Breast epithelium (tissue), 4 donors: Measurements from ENCODE around the gene GNB1L. TPM values are rescaled to one million over a fixed set of nuclear protein-coding genes. Genes with fewer than 3 reads are reported as not detected.

Source experiments
- DNase-seq, 2 donors: peaks; one replicate each; pipeline ENCODE4 v3.0.0-alpha.2; 2019; ENCODE audit warnings: low spot score in 2 of 2
- H3K27ac ChIP-seq, 2 donors: fragments of 200-600 bp; sonication (generic) in 1 of 2; one replicate each; pipeline ENCODE4 v1.5.1; 2016 to 2019; ENCODE audit warnings: mild to moderate bottlenecking in 1 of 2
- H3K27me3 ChIP-seq, 2 donors: fragments of 200-600 bp; sonication (generic) in 1 of 2; one replicate each; pipeline versions ENCODE4 v1.5.1 to v1.6.0; 2017 to 2019; ENCODE audit warnings: control low read depth in 1 of 2, mild to moderate bottlenecking in 1 of 2
- H3K36me3 ChIP-seq: fragments of 200-600 bp; one replicate; pipeline ENCODE4 v1.5.1; 2019
- H3K4me1 ChIP-seq, 2 donors: fragments of 200-600 bp; sonication (generic); one replicate each; pipeline ENCODE4 v1.5.1; 2016 to 2019; ENCODE audit warnings: control low read depth in 1 of 2
- H3K4me3 ChIP-seq, 3 donors: fragments of 200-600 bp; sonication (generic); 1 replicate in 2 of 3; 2 replicates in 1 of 3; pipeline ENCODE4 v1.5.1; 2016 to 2019; ENCODE audit warnings: mild to moderate bottlenecking in 3 of 3, moderate library complexity in 2 of 3
- H3K9me3 ChIP-seq, 2 donors: fragments of 200-600 bp; sonication (generic) in 1 of 2; one replicate each; pipeline ENCODE4 v1.5.1; 2016 to 2019; ENCODE audit warnings: control low read depth in 1 of 2
- POLR2A ChIP-seq: fragments of 450-650 bp; IDR thresholded peaks from one replicate; pipeline ENCODE4 v1.6.1; 2016; ENCODE audit warnings: antibody characterized with exemption, mild to moderate bottlenecking, moderate library complexity
- POLR2AphosphoS5 ChIP-seq, 3 donors: sonication (generic); formaldehyde crosslinking; IDR thresholded peaks; one replicate each; pipeline ENCODE4 v1.6.1; 2017; ENCODE audit warnings: antibody characterized with exemption in 3 of 3
- intact Hi-C: fragments of 100-400 bp; cut with DNase I; formaldehyde crosslinking; loops from one replicate; pipeline ENCODE4 v1.15.1; 2023; ENCODE audit warnings: low total_unique reads
- total RNA-seq, 3 donors: library from RNA; depleted of rRNA; stranded (reverse); fragments of >200 nt; gene quantifications; one replicate each; pipeline ENCODE4 v1.1.0, GENCODE V29; 2016
- TF ChIP-seq, protein P1 (sequence below), 3 donors: fragments of 450-650 bp; IDR thresholded peaks; one replicate each; pipeline ENCODE4 v1.5.1; 2016 to 2017; ENCODE audit warnings: antibody characterized with exemption in 3 of 3, mild to moderate bottlenecking in 3 of 3, moderate library complexity in 3 of 3

The GNB1L gene
- total RNA-seq, 3 donors from 2014 or later = 5.6 to 8.2 (median 6.3) TPM

DNA sequence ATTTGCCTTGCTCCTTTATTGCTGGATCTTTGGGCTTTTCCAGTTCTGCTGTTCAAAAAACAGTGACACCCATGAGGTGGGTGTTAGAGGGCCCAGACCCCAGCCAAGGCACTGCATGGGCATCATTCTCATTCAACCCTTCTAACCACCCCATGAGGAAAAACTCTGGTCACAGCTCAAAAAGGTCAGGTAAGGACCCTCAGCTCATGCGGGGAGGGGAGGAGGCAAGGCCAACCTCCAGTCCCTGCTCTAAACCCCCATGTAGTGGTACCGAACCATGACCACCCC, 7.4 kb downstream of the GNB1L start:
- TF ChIP-seq, protein P1, sequence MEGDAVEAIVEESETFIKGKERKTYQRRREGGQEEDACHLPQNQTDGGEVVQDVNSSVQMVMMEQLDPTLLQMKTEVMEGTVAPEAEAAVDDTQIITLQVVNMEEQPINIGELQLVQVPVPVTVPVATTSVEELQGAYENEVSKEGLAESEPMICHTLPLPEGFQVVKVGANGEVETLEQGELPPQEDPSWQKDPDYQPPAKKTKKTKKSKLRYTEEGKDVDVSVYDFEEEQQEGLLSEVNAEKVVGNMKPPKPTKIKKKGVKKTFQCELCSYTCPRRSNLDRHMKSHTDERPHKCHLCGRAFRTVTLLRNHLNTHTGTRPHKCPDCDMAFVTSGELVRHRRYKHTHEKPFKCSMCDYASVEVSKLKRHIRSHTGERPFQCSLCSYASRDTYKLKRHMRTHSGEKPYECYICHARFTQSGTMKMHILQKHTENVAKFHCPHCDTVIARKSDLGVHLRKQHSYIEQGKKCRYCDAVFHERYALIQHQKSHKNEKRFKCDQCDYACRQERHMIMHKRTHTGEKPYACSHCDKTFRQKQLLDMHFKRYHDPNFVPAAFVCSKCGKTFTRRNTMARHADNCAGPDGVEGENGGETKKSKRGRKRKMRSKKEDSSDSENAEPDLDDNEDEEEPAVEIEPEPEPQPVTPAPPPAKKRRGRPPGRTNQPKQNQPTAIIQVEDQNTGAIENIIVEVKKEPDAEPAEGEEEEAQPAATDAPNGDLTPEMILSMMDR (IDR thresholded peaks at IDR 0.05) = no peak
- TF ChIP-seq POLR2AphosphoS5 (IDR thresholded peaks at IDR 0.05) (no peak), POLR2A (no peak)
- intact Hi-C loops = no loop called here
- Histone ChIP-seq H3K36me3 (no peaks in the 10 kb centered on the region), H3K27ac (no peak overlapping the region), H3K9me3 (peaks cover 0 to 5% of the 10 kb centered on the region in 2 donors), H3K4me1 (peaks cover 26 to 52% of the 10 kb centered on the region in 2 donors), H3K27me3 (no peaks in the 10 kb centered on the region), H3K4me3 (no peak overlapping the region)
- no peak for DNase-seq

DNA sequence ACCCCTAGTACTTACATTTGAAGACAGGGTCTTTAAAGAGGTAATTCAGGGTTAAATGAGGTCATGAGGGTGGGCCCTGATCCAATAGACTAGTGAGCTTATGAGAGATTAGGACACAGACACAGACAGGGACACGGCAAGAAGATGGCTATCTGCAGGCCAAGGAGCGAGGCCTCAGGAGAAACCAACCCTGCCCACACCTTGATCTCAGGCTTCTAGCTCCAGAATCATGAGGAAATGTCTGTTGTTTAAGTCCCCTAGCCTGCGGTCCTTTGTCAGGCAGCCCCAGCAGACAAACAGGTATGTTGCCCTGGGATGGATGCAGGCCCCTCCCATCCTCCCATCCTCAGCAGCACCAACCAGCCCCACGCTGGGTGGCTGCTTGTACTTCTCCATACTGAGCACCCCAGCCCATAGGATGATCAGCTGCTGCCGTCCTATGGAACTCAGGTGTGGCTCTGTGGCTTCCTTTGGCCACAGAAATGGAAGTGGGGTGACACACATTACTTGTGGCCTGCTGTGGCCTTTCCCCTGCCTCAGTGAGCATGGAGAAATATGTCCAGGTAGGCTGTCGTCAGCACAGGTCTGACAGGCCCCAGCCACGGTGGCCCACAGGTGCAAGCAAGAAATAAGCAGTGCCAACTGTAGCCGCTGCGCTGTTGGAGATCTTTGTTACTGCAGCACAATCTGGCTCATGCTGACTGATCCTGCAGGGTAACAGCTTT, 7.9 kb downstream of the GNB1L start:
- Histone ChIP-seq H3K27ac (peak overlapping the region in 1 of 2 donors; percentile 58), H3K9me3 (peaks cover 0 to 5% of the 10 kb centered on the region in 2 donors), H3K4me1 (peaks cover 27 to 48% of the 10 kb centered on the region in 2 donors), H3K27me3 (no peaks in the 10 kb centered on the region), H3K4me3 (no peak overlapping the region), H3K36me3 (no peaks in the 10 kb centered on the region)
- TF ChIP-seq POLR2AphosphoS5 (IDR thresholded peaks at IDR 0.05) = no peak
- no peak for TF ChIP-seq POLR2A
- TF ChIP-seq, protein P1 (IDR thresholded peaks at IDR 0.05) = no peak
- intact Hi-C loops = no loop called here
- no peak for DNase-seq

DNA sequence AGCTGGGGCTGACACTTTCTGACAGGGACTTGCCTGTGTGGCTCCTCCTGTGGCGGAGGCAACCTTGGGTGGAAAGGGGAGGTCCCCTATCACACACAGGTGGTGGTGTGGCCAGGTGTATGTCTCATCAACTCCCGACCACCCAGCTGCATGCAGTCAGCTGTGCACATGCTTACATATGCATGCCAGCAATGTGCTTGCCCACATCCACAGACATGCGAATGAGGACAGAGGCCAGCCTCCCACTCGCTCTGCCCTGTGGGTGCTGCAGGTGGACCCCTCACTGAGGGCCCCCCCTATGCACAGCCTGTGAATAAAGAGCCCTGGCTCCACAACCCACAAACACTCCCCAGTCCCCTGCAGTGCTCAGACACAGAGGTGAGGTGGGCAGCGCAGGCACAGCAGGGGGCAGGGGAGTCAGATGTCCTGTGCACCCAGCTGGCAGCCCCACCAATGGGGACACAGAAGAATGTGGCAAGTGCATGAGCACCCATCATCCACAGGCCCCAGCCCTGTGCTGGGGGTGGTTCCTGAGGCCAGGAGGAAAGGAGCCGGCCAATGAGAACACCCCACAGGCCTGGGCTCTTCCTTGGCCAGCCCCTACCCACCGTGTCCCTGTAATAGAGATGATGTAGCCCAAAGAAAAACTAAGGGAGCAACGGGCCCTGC, 9.5 kb downstream of the GNB1L start:
- peaks cover 27 to 33% of the 10 kb centered on the region in 2 donors for H3K4me1 ChIP-seq
- TF ChIP-seq POLR2AphosphoS5 (IDR thresholded peaks at IDR 0.05) (no peak), POLR2A (no peak)
- TF ChIP-seq, protein P1 (IDR thresholded peaks at IDR 0.05) = no peak
- peak overlapping the region; percentile 71 to 93 for H3K27ac ChIP-seq
- intact Hi-C loops = no loop called here
- H3K4me3 ChIP-seq = peak overlapping the region in 1 of 3 donors; percentile 36
- H3K9me3 ChIP-seq = peaks cover 0 to 5% of the 10 kb centered on the region in 2 donors
- no peaks in the 10 kb centered on the region for H3K27me3 ChIP-seq
- no peaks in the 10 kb centered on the region for H3K36me3 ChIP-seq
- no peak for DNase-seq

DNA sequence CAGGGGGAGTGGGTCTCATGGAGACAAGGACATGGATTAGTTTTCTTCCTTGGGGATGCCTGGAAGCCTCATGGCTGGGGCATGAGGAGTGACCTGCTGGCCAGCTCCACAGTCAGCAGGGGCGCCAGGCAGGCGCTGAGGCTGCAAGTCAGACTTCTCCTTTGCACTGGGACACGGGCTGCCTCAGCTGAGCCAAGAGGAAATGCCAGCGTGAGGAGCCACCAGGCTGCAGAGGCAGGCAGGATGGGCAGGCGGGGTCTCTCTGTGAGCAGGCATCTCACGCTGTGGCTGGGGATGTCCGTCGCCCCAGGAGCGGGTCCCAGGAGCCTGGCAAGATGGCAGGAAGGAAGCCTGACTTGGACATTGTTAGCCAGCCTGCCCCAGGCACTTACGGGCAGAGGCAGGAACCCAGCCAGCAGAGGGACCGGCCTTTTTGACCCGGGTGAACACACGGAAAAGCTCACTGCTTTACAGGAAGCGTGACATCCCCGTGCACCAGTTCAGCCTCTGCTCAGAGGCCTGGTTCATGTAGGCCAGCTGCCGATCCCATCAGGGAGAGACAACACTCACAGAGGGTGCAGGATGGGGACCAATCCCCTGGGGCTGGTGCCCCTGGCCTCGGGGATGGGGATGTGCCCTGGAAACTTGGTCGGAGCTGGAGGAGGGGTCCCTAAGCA, 10.2 kb downstream of the GNB1L start:
- TF ChIP-seq POLR2A (no peak), POLR2AphosphoS5 (IDR thresholded peaks at IDR 0.05) (peak in 2 of 3 donors; percentile 15 to 17)
- peaks cover 27 to 32% of the 10 kb centered on the region in 2 donors for H3K4me1 ChIP-seq
- peak overlapping the region in 1 of 3 donors; percentile 36 for H3K4me3 ChIP-seq
- intact Hi-C loops = loop anchor here (1.0 kb wide), 1 partner anchor 27 kb away; no protein-coding TSS in a partner anchor
- H3K36me3 ChIP-seq = no peaks in the 10 kb centered on the region
- DNase-seq = peak in 1 of 2 donors; percentile 74
- H3K27ac ChIP-seq = peak overlapping the region; percentile 71 to 93
- H3K27me3 ChIP-seq = no peaks in the 10 kb centered on the region
- peaks cover 0 to 5% of the 10 kb centered on the region in 2 donors for H3K9me3 ChIP-seq

DNA sequence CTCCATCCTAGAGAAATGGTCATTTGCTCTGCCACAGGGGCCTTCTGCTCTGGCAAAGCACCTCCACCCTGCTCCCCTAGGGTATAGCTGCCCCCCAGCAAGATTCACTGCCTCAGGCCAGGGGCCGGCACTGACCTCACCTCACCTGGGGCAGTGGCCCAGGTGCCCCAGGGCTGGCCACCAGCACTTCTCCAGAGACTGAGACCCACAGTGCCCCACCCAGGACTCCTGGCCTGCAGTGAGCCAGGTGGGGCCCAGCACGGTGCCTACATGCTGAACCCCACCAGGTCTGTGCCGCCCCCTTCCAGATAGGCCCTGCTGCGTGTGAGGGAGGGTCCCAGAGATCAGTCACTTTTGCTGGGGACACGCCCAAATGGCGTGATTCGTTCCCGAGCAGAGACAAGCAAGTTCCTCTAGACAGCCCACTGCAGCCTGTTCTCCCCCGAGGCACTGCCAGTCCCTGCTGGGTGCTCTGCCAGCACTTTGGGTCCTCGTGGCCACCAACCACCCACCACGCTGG, 10.8 kb downstream of the GNB1L start:
- no peak for DNase-seq
- H3K4me1 ChIP-seq = peaks cover 27 to 31% of the 10 kb centered on the region in 2 donors
- intact Hi-C loops = loop anchor here (1.0 kb wide), 1 partner anchor 27 kb away; no protein-coding TSS in a partner anchor
- H3K9me3 ChIP-seq = peaks cover 0 to 5% of the 10 kb centered on the region in 2 donors
- TF ChIP-seq POLR2AphosphoS5 (IDR thresholded peaks at IDR 0.05) (peak in 1 of 3 donors; percentile 4), POLR2A (no peak)
- peak overlapping the region; percentile 71 to 93 for H3K27ac ChIP-seq
- no peaks in the 10 kb centered on the region for H3K36me3 ChIP-seq
- no peaks in the 10 kb centered on the region for H3K27me3 ChIP-seq
- H3K4me3 ChIP-seq = peak overlapping the region in 1 of 3 donors; percentile 36
